Measurements from ENCODE around the gene HDAC3. TPM values are rescaled to one million over a fixed set of nuclear protein-coding genes. Genes with fewer than 3 reads are reported as not detected.

HDAC3 gene
- total RNA-seq, 2 experiments from 2014 or later: 83.6 to 85.4 TPM

DNA sequence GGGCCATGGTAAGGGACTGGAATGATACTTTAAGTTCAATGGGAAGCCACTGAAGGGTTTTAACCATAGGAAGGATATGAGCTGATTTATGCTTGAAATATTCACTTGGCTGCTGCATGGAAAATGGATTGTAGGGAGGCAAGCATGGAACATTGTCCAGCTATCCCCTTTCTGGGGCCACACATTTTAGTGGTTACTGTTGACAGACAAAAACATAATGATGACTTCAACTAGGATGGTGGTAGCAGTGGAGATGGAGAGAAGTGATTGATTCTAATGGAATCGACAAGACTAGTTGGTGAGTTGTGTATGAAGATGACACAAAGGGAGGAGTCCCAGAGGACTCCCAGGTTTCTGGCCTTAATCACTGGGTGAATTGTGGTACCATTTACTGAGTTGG, 20.8 kb upstream of the HDAC3 start:
- Histone ChIP-seq H3K27ac (ENCODE audit: low read depth, low read length, poor library complexity, severe bottlenecking) (no peak overlapping the region), H3K9me2 (ENCODE audit: insufficient read depth, low read length) (no peaks in the 10 kb centered on the region), H3K4me1 (ENCODE audit: insufficient read depth, low read length, poor library complexity, severe bottlenecking) (no peaks in the 10 kb centered on the region), H3K79me2 (ENCODE audit: insufficient read depth, low read depth, low read length) (no peaks in the 10 kb centered on the region), H3K4me2 (ENCODE audit: low read length) (no peak overlapping the region), H3K9me3 (ENCODE audit: low read length) (no peaks in the 10 kb centered on the region), H3K4me3 (ENCODE audit: low read depth, low read length, poor library complexity, severe bottlenecking) (no peak overlapping the region), H2AFZ (ENCODE audit: low read length) (no peak overlapping the region), H4K20me1 (ENCODE audit: insufficient read depth, low read length) (no peaks in the 10 kb centered on the region), H3K36me3 (ENCODE audit: insufficient read depth, low read length) (no peaks in the 10 kb centered on the region)
- CTCF ChIA-PET (ENCODE audit: unreplicated experiment): interaction anchor here (1.5 kb wide), 1 partner anchor 19 kb away, joined by 4 read pairs; no protein-coding TSS in a partner anchor
- DNase-seq (ENCODE audit: low spot score): no peak
- POLR2A ChIA-PET: no interaction called here
- no TSS peak for BruUV-seq (replicated peaks)
- intact Hi-C loops (cut with micrococcal nuclease; ENCODE audit: unreplicated experiment): no loop called here
- TF ChIP-seq, protein P1, sequence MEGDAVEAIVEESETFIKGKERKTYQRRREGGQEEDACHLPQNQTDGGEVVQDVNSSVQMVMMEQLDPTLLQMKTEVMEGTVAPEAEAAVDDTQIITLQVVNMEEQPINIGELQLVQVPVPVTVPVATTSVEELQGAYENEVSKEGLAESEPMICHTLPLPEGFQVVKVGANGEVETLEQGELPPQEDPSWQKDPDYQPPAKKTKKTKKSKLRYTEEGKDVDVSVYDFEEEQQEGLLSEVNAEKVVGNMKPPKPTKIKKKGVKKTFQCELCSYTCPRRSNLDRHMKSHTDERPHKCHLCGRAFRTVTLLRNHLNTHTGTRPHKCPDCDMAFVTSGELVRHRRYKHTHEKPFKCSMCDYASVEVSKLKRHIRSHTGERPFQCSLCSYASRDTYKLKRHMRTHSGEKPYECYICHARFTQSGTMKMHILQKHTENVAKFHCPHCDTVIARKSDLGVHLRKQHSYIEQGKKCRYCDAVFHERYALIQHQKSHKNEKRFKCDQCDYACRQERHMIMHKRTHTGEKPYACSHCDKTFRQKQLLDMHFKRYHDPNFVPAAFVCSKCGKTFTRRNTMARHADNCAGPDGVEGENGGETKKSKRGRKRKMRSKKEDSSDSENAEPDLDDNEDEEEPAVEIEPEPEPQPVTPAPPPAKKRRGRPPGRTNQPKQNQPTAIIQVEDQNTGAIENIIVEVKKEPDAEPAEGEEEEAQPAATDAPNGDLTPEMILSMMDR (conservative IDR thresholded peaks at IDR 0.05; ENCODE audit: low read length): no peak
- no peak for TF ChIP-seq EZH2phosphoT487 (IDR thresholded peaks at IDR 0.05; ENCODE audit: borderline replicate concordance, low read depth, low read length)

DNA sequence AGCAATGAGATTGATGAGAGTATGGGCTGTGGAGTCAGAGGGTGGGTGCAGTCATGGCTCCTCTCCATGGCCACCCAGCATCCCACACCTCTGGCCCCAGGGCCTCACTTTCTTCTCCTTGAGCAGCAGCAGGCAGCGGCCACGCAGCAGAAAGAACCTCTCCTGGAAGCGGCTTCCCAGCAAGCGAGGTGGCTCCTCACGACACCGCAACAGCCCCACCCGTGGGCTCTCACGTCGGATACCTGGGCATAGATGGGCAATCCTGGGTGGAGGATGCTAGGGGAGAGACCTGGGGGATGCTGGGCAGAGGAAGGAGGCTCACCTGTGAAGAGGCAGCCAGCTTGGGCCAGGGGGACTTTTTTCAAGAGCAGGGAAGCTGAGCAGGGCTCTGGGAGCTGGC, 19.7 kb upstream of the HDAC3 start:
- Histone ChIP-seq H3K4me1 (ENCODE audit: insufficient read depth, low read length, poor library complexity, severe bottlenecking) (peaks cover 5% of the 10 kb centered on the region), H3K79me2 (ENCODE audit: insufficient read depth, low read depth, low read length) (no peaks in the 10 kb centered on the region), H2AFZ (ENCODE audit: low read length) (no peak overlapping the region), H3K36me3 (ENCODE audit: insufficient read depth, low read length) (no peaks in the 10 kb centered on the region), H3K9me3 (ENCODE audit: low read length) (no peaks in the 10 kb centered on the region), H3K4me2 (ENCODE audit: low read length) (no peak overlapping the region), H3K9me2 (ENCODE audit: insufficient read depth, low read length) (no peaks in the 10 kb centered on the region), H4K20me1 (ENCODE audit: insufficient read depth, low read length) (no peaks in the 10 kb centered on the region), H3K27ac (ENCODE audit: low read depth, low read length, poor library complexity, severe bottlenecking) (no peak overlapping the region), H3K4me3 (ENCODE audit: low read depth, low read length, poor library complexity, severe bottlenecking) (no peak overlapping the region)
- TF ChIP-seq, protein P1 (conservative IDR thresholded peaks at IDR 0.05; ENCODE audit: low read length): no peak
- TF ChIP-seq EZH2phosphoT487 (IDR thresholded peaks at IDR 0.05; ENCODE audit: borderline replicate concordance, low read depth, low read length): no peak
- BruUV-seq (replicated peaks): no TSS peak
- POLR2A ChIA-PET: interaction anchor here (0.6 kb wide), 1 partner anchor 64 kb away, joined by 3 read pairs; no protein-coding TSS in a partner anchor
- CTCF ChIA-PET (ENCODE audit: unreplicated experiment): no interaction called here
- DNase-seq (ENCODE audit: low spot score): no peak
- intact Hi-C loops (cut with micrococcal nuclease; ENCODE audit: unreplicated experiment): no loop called here

DNA sequence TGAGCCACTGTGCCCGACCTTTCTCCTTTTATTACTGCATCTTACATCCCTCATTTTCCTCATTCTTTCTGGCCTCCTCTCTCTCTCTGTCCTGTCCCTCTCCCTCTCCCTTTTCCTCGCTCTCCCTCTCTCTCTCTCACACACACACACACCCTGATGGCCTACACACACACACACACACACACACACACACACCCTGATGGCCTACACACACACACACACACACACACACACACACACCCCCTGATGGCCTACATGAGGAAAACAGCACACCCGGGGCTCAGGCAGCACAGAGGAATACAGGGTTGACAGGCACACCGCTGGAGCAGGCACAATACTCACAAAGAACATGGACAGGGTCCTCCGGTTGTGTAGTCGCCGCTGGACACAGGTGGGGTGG, 18.4 kb upstream of the HDAC3 start:
- BruUV-seq (replicated peaks): no TSS peak
- intact Hi-C loops (cut with micrococcal nuclease; ENCODE audit: unreplicated experiment): no loop called here
- Histone ChIP-seq H3K4me1 (ENCODE audit: insufficient read depth, low read length, poor library complexity, severe bottlenecking) (peaks cover 13% of the 10 kb centered on the region), H3K36me3 (ENCODE audit: insufficient read depth, low read length) (no peaks in the 10 kb centered on the region), H4K20me1 (ENCODE audit: insufficient read depth, low read length) (no peaks in the 10 kb centered on the region), H3K9me2 (ENCODE audit: insufficient read depth, low read length) (no peaks in the 10 kb centered on the region), H3K4me2 (ENCODE audit: low read length) (no peak overlapping the region), H3K4me3 (ENCODE audit: low read depth, low read length, poor library complexity, severe bottlenecking) (no peak overlapping the region), H2AFZ (ENCODE audit: low read length) (no peak overlapping the region), H3K9me3 (ENCODE audit: low read length) (no peaks in the 10 kb centered on the region), H3K79me2 (ENCODE audit: insufficient read depth, low read depth, low read length) (no peaks in the 10 kb centered on the region), H3K27ac (ENCODE audit: low read depth, low read length, poor library complexity, severe bottlenecking) (no peak overlapping the region)
- ChIA-PET CTCF (ENCODE audit: unreplicated experiment) (no interaction called here), POLR2A (no interaction called here)
- no peak for DNase-seq (ENCODE audit: low spot score)
- TF ChIP-seq, protein P1 (conservative IDR thresholded peaks at IDR 0.05; ENCODE audit: low read length): no peak
- no peak for TF ChIP-seq EZH2phosphoT487 (IDR thresholded peaks at IDR 0.05; ENCODE audit: borderline replicate concordance, low read depth, low read length)
